NCI-H2029 treated with DMSO at 0.1 percent for 48 hours (cell line): Measurements from ENCODE around the gene ELF3.
"Not testable (repeated sequence)": the region's sequence is repeated elsewhere in the genome, so short reads cannot be mapped to it uniquely, and the experiment has no call there.

Source experiments
- DNase-seq: peaks from one replicate; lab custom pipeline; 2025; lab: John Stamatoyannopoulos, UW

ELF3 gene

GRCh38 chr1:202036595-202037387 is 26.4 kb downstream of the ELF3 start:
- no peak for DNase-seq

GRCh38 chr1:202037706-202038296 is 27.4 kb downstream of the ELF3 start:
- DNase-seq: no peak

GRCh38 chr1:202038688-202039346 is 28.4 kb downstream of the ELF3 start:
- DNase-seq: no peak

- DNase-seq: peak; percentile 42
Observed at GRCh38 chr1:202045705-202046104, 35.3 kb downstream of the ELF3 start.

- peak; percentile 89 for DNase-seq
Observed at GRCh38 chr1:202046227-202046626, 35.8 kb downstream of the ELF3 start.

- DNase-seq: peak; percentile 35
Observed at GRCh38 chr1:202046748-202047708, 36.6 kb downstream of the ELF3 start.

GRCh38 chr1:202047977-202048376 is 37.6 kb downstream of the ELF3 start:
- DNase-seq: no peak

- no peak for DNase-seq
Observed at GRCh38 chr1:202049129-202049528, 38.7 kb downstream of the ELF3 start.

GRCh38 chr1:202054094-202054493 is 43.7 kb downstream of the ELF3 start:
- DNase-seq: no peak

- not testable (repeated sequence) for DNase-seq
Observed at GRCh38 chr1:202054673-202055072, 44.3 kb downstream of the ELF3 start.

GRCh38 chr1:202056644-202057334 is 46.4 kb downstream of the ELF3 start:
- DNase-seq: peak; percentile 88

- DNase-seq: not testable (repeated sequence)
Observed at GRCh38 chr1:202057335-202057704, 46.9 kb downstream of the ELF3 start.

- no peak for DNase-seq
Observed at GRCh38 chr1:202058001-202058908, 47.9 kb downstream of the ELF3 start.

GRCh38 chr1:202061055-202061454 is 50.7 kb downstream of the ELF3 start:
- no peak for DNase-seq

- not testable (repeated sequence) for DNase-seq
Observed at GRCh38 chr1:202061787-202062186, 51.4 kb downstream of the ELF3 start.

- DNase-seq: not testable (repeated sequence)
Observed at GRCh38 chr1:202062636-202063035, 52.2 kb downstream of the ELF3 start.

- DNase-seq: no peak
Observed at GRCh38 chr1:202063093-202063492, 52.7 kb downstream of the ELF3 start.

- not testable (repeated sequence) for DNase-seq
Observed at GRCh38 chr1:202064889-202065312, 54.5 kb downstream of the ELF3 start.
